H54 (cell line): Measurements from ENCODE around the gene E2F4.
A peak's percentile ranks its signal among the peaks of the same experiment; 100 is the strongest.

Source experiments
- DNase-seq: peaks from one replicate; pipeline ENCODE4 v3.0.0; 2011; ENCODE audit warnings: low spot score, mixed read lengths; ENCODE audit not compliant: insufficient read length
- FAIRE-seq: peaks from 3 replicates; lab custom pipeline; 2011; peaks lifted over from hg19 to GRCh38; lab: Jason Lieb, UNC
- POLR2A ChIP-seq: IDR thresholded peaks from 2 replicates; pipeline ENCODE4 v1.6.1; 2011; ENCODE audit warnings: low read depth, mild to moderate bottlenecking, low read length

Gene E2F4

GRCh38 chr16:67229906-67230808 lies 38.2 kb downstream of the E2F4 start:
- FAIRE-seq, result no peak

GRCh38 chr16:67230809-67231660 lies 39.1 kb downstream of the E2F4 start:
- no peak for TF ChIP-seq POLR2A
- FAIRE-seq (no peak), DNase-seq (no peak)

More at GRCh38 chr16:67229906-67230808, 38.2 kb downstream of the E2F4 start:
- TF ChIP-seq POLR2A, result no peak
- no peak for DNase-seq

DNA sequence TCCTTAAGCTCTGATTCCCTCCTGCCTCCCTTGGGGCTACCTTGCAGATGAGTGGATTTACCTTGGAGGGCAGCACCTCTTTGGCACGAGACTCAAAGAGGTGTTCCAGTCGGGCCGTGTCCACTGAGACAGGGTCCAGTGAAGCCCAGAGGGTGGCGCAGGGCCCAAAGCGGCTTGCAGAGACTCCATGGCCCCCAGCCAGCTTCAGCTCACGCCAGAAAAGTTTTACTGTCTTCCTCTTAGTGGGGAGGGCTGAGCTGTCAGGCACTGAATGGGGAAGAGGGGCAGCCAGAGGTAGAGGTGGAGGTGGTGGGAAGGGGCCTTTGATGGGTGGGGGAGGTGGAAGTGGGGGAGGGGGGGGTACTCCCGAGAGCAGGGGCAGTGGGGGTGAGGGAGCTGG lies 41.6 kb downstream of the E2F4 start:
- no peak for TF ChIP-seq POLR2A
- no peak for FAIRE-seq
- no peak for DNase-seq

- TF ChIP-seq POLR2A, result no peak
- FAIRE-seq, result no peak
- DNase-seq, result no peak
Measured at GRCh38 chr16:67234180-67234597, 42.2 kb downstream of the E2F4 start.

GRCh38 chr16:67235816-67236562 lies 44.0 kb downstream of the E2F4 start:
- no peak for TF ChIP-seq POLR2A
- DNase-seq, result no peak
- no peak for FAIRE-seq

DNA sequence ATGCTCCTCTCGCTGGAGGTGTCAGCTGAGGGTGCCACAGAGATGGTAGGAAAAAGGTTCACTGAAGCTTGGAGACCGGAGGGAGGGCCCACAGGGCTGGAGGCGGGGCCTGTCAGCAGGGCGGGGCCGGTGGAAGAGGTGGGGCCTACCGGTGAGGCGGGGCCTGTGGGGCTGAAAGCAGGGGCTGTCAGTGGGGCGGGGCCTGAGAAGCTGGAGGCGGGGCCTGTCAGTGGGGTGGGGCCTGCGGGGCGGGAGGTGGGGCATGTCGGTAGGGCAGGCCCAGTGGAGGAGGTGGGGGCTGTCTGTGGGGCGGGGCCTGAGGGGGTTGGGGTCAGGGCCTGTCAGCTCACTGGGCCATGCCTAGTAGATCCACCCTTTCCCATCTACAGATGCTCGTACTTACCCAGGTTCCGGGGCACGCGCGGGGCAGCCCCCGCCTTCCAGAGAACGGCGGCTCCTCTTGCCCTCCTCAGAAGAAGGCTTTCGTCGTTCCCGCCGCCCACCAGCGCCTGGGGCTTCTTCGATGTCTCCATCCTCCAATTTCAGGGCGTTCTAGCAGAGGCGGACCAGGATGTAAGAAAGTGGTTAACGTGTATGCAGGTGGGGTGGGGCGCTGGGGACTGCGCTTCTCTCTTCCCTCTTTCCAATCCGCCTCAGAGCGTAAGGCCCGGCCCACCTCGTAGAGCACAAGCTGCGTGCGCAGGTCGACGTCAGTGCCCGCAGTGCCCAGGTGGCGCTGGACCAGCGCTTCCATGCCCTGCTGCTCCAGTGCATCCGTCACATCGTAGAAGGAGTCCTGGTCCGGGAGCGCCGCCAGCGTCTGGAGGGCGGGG lies 44.8 kb downstream of the E2F4 start:
- no peak for TF ChIP-seq POLR2A
- FAIRE-seq (no peak), DNase-seq (peak; percentile 68)

DNA sequence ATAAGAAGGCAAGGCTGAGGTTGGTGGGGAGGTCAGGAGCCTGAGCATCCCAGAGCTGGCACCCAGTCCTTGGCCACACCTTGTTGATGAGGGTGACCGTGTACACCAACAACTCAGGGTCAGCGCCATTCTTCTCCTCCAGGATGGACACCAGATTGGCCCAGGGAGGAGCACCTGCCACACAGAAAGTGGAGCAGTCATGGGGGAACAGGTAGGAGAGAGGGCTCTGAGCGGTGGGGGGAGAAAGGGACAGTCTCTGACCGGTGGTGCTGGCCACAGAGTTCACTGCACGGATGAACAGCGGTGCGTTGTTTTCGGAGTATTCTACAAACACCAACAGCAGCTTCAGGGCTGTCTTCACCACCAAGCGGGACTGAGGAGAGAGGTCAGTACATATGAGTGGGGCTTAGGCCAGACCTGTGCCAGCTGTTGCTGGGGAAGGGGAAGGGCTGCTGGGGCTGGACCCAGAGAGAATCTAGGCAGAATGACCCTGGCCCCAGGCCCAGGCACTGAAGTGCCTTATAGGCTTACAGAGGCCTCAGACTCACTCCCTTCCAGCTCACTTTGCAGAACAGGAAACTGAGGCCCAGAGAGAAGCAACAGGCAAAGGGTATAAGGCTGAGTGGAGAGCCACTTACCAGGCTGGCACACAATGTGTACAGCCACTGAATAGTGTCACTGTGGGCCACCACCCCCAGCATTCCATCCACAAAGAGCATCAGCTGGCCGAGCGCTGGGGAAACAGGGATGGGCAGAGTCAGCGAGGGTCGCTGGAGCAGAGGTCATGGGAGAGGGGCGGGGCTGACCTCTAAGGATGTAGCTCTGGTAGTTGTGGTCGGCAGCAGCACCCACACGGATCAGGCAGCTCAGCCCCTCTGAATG lies 45.7 kb downstream of the E2F4 start:
- DNase-seq (no peak), FAIRE-seq (no peak)
- no peak for TF ChIP-seq POLR2A

GRCh38 chr16:67238278-67238575 lies 46.3 kb downstream of the E2F4 start:
- no peak for FAIRE-seq

GRCh38 chr16:67238806-67239470 lies 47.0 kb downstream of the E2F4 start:
- TF ChIP-seq POLR2A, result no peak
- DNase-seq, result no peak
- no peak for FAIRE-seq

More at GRCh38 chr16:67238278-67238575, 46.3 kb downstream of the E2F4 start:
- no peak for DNase-seq
- no peak for TF ChIP-seq POLR2A

GRCh38 chr16:67240506-67240905 lies 48.6 kb downstream of the E2F4 start:
- DNase-seq (no peak), FAIRE-seq (no peak)
- no peak for TF ChIP-seq POLR2A
